HepG2 (cell line): ENCODE measurements around the gene ZSWIM6. TPM values are rescaled to one million over a fixed set of nuclear protein-coding genes. Genes with fewer than 3 reads are reported as not detected.
A peak's percentile ranks its signal among the peaks of the same experiment; 100 is the strongest.

Experiments
- BORCS8-MEF2B ChIP-seq: sonication (generic); formaldehyde crosslinking; IDR thresholded peaks from 2 replicates; pipeline ENCODE4 v1.8.0; 2022; ENCODE audit warnings: mild to moderate bottlenecking, missing genetic modification reagents
- HNF4G ChIP-seq, 2 experiments: sonication (generic) in 1 of 2; formaldehyde crosslinking in 1 of 2; IDR thresholded peaks; 2 replicates each; pipeline versions ENCODE4 v1.4.0 to v1.6.1; 2011 to 2020; ENCODE audit warnings: borderline replicate concordance in 2 of 2, low read depth in 2 of 2, mild to moderate bottlenecking in 2 of 2, low read length in 1 of 2, missing genetic modification reagents in 1 of 2, moderate library complexity in 1 of 2
- JUN ChIP-seq: sonication (generic); formaldehyde crosslinking; IDR thresholded peaks from 2 replicates; pipeline ENCODE4 v1.4.0; 2020; ENCODE audit warnings: mild to moderate bottlenecking, missing genetic modification reagents
- MATR3 ChIP-seq: sonication (generic); formaldehyde crosslinking; IDR thresholded peaks from 2 replicates; pipeline ENCODE4 v1.4.0; 2020; ENCODE audit warnings: missing genetic modification reagents
- MED13 ChIP-seq: sonication (generic); formaldehyde crosslinking; IDR thresholded peaks from 2 replicates; pipeline ENCODE4 v1.5.0; 2020; ENCODE audit warnings: missing genetic modification reagents
- NPAS2 ChIP-seq: sonication (generic); formaldehyde crosslinking; IDR thresholded peaks from 2 replicates; pipeline ENCODE4 v1.8.0; 2022; ENCODE audit warnings: mild to moderate bottlenecking, missing genetic modification reagents, borderline replicate concordance
- PAWR ChIP-seq: sonication (generic); formaldehyde crosslinking; IDR thresholded peaks from 2 replicates; pipeline ENCODE4 v1.4.0; 2020; ENCODE audit warnings: missing genetic modification reagents, mild to moderate bottlenecking, borderline replicate concordance
- SNAI1 ChIP-seq: sonication (generic); formaldehyde crosslinking; IDR thresholded peaks from 2 replicates; pipeline ENCODE4 v1.5.0; 2020; ENCODE audit warnings: mild to moderate bottlenecking, missing genetic modification reagents, borderline replicate concordance
- SRY ChIP-seq: sonication (generic); formaldehyde crosslinking; IDR thresholded peaks from 2 replicates; pipeline ENCODE4 v1.8.0; 2022; ENCODE audit warnings: mild to moderate bottlenecking, missing genetic modification reagents
- ZBTB7B ChIP-seq: sonication (generic); formaldehyde crosslinking; IDR thresholded peaks from 2 replicates; pipeline ENCODE4 v1.4.0; 2020; ENCODE audit warnings: missing genetic modification reagents
- ZFP1 ChIP-seq: IDR thresholded peaks from 2 replicates; pipeline ENCODE4 v1.6.1; 2016
- ZFP36L1 ChIP-seq: sonication (generic); formaldehyde crosslinking; IDR thresholded peaks from 2 replicates; pipeline ENCODE4 v1.8.0; 2022; ENCODE audit warnings: mild to moderate bottlenecking, missing genetic modification reagents, moderate library complexity
- ZNF292 ChIP-seq: sonication (generic); formaldehyde crosslinking; IDR thresholded peaks from 2 replicates; pipeline ENCODE4 v1.8.1; 2022; ENCODE audit warnings: mild to moderate bottlenecking, low read depth, missing genetic modification reagents, borderline replicate concordance
- polyA plus RNA-seq, 8 experiments: library from polyadenylated mRNA; depleted of rRNA in 3 of 8; stranded (reverse) in 7 of 8; unstranded in 1 of 8; fragments of >200 nt; fragmentation: Illumina TruSeq in 4 of 8; extraction: Trizol in 4 of 8; gene quantifications; 2 replicates each; pipeline versions ENCODE4 v1.2.1 to v1.2.3, GENCODE V29; 2011 to 2016; ENCODE audit warnings: low read depth in 4 of 8, missing spikeins in 1 of 8, mixed read lengths in 1 of 8; ENCODE audit not compliant: insufficient read depth in 1 of 8
- total RNA-seq, 5 experiments: library from RNA; depleted of rRNA; stranded (reverse); fragments of >200 nt; fragmentation: Illumina TruSeq; extraction: Trizol; gene quantifications; 2 replicates each; pipeline ENCODE4 v1.2.3, GENCODE V29; 2016; ENCODE audit warnings: low read depth in 1 of 5
- TF ChIP-seq, protein P1 (sequence below): sonication (generic); formaldehyde crosslinking; conservative IDR thresholded peaks from 2 replicates; pipeline ENCODE4 v1.4.0; 2020; ENCODE audit warnings: missing genetic modification reagents
- TF ChIP-seq, protein P2 (sequence below): IDR thresholded peaks from 2 replicates; pipeline ENCODE4 v1.6.1; 2016
- TF ChIP-seq, protein P3 (sequence below): sonication (generic); formaldehyde crosslinking; IDR thresholded peaks from 2 replicates; pipeline ENCODE4 v1.4.0; 2020; ENCODE audit warnings: missing genetic modification reagents, borderline replicate concordance
- TF ChIP-seq, protein P4 (sequence below): sonication (generic); formaldehyde crosslinking; IDR thresholded peaks from 2 replicates; pipeline ENCODE4 v1.4.0; 2020; ENCODE audit warnings: missing genetic modification reagents
- TF ChIP-seq, protein P5 (sequence below): sonication (generic); formaldehyde crosslinking; IDR thresholded peaks from 2 replicates; pipeline ENCODE4 v1.4.0; 2020; ENCODE audit warnings: missing genetic modification reagents, borderline replicate concordance
- TF ChIP-seq, protein P6 (sequence below): sonication (generic); formaldehyde crosslinking; IDR thresholded peaks from 2 replicates; pipeline ENCODE4 v1.4.0; 2020; ENCODE audit warnings: missing genetic modification reagents

ZSWIM6 gene
- total and polyA plus RNA-seq, 2 of the 13 experiments (the other 11 are each of a cell fraction or from before 2014, with no cell fraction given), result 0.82 to 1.9 TPM

DNA sequence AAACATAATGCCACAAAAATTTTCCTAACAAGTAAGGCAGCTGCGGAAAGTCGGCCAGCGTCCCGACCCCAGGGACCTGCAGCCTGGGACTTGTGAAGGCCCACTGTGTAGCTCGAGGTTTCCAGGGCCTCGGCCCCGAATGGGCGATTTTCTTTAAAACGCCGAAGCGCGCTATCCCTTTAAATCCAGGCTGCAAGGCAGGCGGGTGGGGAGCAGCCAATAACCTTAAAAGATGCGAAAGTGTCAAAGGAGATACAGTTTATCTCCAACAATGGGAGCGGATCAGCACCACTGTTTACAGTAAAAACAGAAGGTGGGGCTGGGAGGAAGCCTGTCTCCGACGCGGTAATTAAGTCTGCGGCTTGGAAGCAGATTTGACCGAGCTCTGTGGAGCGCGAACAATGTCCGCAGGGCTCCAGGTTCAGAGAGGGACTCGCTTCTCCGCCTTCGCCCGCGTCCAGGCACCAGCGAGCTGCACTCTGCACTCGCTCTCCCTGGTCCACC lies 1.7 kb upstream of the ZSWIM6 start (continued):
- TF ChIP-seq ZNF292 (CRISPR knock-in tag) (no peak), ZFP1 (CRISPR knock-in tag) (no peak), BORCS8-MEF2B (CRISPR knock-in tag) (no peak), PAWR (CRISPR knock-in tag) (no peak), ZBTB7B (CRISPR knock-in tag) (no peak), JUN (CRISPR knock-in tag) (no peak), MATR3 (CRISPR knock-in tag) (no peak), SNAI1 (CRISPR knock-in tag) (no peak), MED13 (no peak), SRY (CRISPR knock-in tag) (0 out of 2 replicates have a peak, but pooled peaks have one; percentile 3), ZFP36L1 (CRISPR knock-in tag) (no peak), NPAS2 (CRISPR knock-in tag) (no peak), HNF4G (IDR thresholded peaks at IDR 0.05; ENCODE audit: borderline replicate concordance, low read depth, low read length) (no peak), HNF4G (CRISPR knock-in tag; IDR thresholded peaks at IDR 0.05; ENCODE audit: borderline replicate concordance, low read depth) (no peak)
- TF ChIP-seq, protein P1, sequence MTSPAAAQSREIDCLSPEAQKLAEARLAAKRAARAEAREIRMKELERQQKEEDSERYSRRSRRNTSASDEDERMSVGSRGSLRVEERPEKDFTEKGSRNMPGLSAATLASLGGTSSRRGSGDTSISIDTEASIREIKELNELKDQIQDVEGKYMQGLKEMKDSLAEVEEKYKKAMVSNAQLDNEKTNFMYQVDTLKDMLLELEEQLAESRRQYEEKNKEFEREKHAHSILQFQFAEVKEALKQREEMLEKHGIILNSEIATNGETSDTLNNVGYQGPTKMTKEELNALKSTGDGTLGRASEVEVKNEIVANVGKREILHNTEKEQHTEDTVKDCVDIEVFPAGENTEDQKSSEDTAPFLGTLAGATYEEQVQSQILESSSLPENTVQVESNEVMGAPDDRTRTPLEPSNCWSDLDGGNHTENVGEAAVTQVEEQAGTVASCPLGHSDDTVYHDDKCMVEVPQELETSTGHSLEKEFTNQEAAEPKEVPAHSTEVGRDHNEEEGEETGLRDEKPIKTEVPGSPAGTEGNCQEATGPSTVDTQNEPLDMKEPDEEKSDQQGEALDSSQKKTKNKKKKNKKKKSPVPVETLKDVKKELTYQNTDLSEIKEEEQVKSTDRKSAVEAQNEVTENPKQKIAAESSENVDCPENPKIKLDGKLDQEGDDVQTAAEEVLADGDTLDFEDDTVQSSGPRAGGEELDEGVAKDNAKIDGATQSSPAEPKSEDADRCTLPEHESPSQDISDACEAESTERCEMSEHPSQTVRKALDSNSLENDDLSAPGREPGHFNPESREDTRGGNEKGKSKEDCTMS (CRISPR knock-in tag), result no peak
- TF ChIP-seq, protein P2, sequence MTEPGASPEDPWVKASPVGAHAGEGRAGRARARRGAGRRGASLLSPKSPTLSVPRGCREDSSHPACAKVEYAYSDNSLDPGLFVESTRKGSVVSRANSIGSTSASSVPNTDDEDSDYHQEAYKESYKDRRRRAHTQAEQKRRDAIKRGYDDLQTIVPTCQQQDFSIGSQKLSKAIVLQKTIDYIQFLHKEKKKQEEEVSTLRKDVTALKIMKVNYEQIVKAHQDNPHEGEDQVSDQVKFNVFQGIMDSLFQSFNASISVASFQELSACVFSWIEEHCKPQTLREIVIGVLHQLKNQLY (CRISPR knock-in tag), result no peak
- TF ChIP-seq, protein P3, sequence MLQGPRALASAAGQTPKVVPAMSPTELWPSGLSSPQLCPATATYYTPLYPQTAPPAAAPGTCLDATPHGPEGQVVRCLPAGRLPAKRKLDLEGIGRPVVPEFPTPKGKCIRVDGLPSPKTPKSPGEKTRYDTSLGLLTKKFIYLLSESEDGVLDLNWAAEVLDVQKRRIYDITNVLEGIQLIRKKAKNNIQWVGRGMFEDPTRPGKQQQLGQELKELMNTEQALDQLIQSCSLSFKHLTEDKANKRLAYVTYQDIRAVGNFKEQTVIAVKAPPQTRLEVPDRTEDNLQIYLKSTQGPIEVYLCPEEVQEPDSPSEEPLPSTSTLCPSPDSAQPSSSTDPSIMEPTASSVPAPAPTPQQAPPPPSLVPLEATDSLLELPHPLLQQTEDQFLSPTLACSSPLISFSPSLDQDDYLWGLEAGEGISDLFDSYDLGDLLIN, result no peak
- TF ChIP-seq, protein P4, sequence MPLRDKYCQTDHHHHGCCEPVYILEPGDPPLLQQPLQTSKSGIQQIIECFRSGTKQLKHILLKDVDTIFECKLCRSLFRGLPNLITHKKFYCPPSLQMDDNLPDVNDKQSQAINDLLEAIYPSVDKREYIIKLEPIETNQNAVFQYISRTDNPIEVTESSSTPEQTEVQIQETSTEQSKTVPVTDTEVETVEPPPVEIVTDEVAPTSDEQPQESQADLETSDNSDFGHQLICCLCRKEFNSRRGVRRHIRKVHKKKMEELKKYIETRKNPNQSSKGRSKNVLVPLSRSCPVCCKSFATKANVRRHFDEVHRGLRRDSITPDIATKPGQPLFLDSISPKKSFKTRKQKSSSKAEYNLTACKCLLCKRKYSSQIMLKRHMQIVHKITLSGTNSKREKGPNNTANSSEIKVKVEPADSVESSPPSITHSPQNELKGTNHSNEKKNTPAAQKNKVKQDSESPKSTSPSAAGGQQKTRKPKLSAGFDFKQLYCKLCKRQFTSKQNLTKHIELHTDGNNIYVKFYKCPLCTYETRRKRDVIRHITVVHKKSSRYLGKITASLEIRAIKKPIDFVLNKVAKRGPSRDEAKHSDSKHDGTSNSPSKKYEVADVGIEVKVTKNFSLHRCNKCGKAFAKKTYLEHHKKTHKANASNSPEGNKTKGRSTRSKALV (CRISPR knock-in tag), result peak; percentile 75; the same call in 1 of the 2 replicates
- TF ChIP-seq, protein P5, sequence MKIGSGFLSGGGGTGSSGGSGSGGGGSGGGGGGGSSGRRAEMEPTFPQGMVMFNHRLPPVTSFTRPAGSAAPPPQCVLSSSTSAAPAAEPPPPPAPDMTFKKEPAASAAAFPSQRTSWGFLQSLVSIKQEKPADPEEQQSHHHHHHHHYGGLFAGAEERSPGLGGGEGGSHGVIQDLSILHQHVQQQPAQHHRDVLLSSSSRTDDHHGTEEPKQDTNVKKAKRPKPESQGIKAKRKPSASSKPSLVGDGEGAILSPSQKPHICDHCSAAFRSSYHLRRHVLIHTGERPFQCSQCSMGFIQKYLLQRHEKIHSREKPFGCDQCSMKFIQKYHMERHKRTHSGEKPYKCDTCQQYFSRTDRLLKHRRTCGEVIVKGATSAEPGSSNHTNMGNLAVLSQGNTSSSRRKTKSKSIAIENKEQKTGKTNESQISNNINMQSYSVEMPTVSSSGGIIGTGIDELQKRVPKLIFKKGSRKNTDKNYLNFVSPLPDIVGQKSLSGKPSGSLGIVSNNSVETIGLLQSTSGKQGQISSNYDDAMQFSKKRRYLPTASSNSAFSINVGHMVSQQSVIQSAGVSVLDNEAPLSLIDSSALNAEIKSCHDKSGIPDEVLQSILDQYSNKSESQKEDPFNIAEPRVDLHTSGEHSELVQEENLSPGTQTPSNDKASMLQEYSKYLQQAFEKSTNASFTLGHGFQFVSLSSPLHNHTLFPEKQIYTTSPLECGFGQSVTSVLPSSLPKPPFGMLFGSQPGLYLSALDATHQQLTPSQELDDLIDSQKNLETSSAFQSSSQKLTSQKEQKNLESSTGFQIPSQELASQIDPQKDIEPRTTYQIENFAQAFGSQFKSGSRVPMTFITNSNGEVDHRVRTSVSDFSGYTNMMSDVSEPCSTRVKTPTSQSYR (CRISPR knock-in tag), result no peak
- TF ChIP-seq, protein P6, sequence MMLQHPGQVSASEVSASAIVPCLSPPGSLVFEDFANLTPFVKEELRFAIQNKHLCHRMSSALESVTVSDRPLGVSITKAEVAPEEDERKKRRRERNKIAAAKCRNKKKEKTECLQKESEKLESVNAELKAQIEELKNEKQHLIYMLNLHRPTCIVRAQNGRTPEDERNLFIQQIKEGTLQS (CRISPR knock-in tag), result no peak
